Gastrocnemius medialis (tissue), 4 donors: ENCODE measurements around the gene PER3. TPM values are rescaled to one million over a fixed set of nuclear protein-coding genes. Genes with fewer than 3 reads are reported as not detected.

Source experiments
- ATAC-seq, 2 donors: fragments of 150-250 bp; one replicate each; pipeline ENCODE4 v1.9.1; 2016
- DNase-seq, 2 donors: peaks; one replicate each; pipeline ENCODE4 v3.0.0-alpha.2; 2019
- H3K27ac ChIP-seq, 4 donors: fragments of 200-600 bp; sonication (generic); 1 replicate in 1 of 4; 2 replicates in 3 of 4; pipeline ENCODE4 v1.5.1; 2016 to 2018; ENCODE audit warnings: mild to moderate bottlenecking in 2 of 4, moderate library complexity in 1 of 4
- H3K27me3 ChIP-seq, 3 donors: fragments of 200-600 bp; sonication (generic) in 2 of 3; 1 replicate in 1 of 3; 2 replicates in 2 of 3; pipeline versions ENCODE4 v1.5.1 to v1.6.0; 2016 to 2019; ENCODE audit warnings: mild to moderate bottlenecking in 1 of 3, moderate library complexity in 1 of 3
- H3K36me3 ChIP-seq, 2 donors: fragments of 200-600 bp; sonication (generic) in 1 of 2; one replicate each; pipeline ENCODE4 v1.5.1; 2017 to 2018
- H3K4me1 ChIP-seq, 2 donors: fragments of 200-600 bp; sonication (generic) in 1 of 2; one replicate each; pipeline ENCODE4 v1.5.1; 2016 to 2017; ENCODE audit warnings: mild to moderate bottlenecking in 2 of 2
- H3K4me3 ChIP-seq, 4 donors: fragments of 200-600 bp; sonication (generic) in 3 of 4; 1 replicate in 1 of 4; 2 replicates in 3 of 4; pipeline ENCODE4 v1.5.1; 2016 to 2019; ENCODE audit warnings: mild to moderate bottlenecking in 2 of 4
- H3K9me3 ChIP-seq, 3 donors: fragments of 200-600 bp; sonication (generic) in 2 of 3; 1 replicate in 1 of 3; 2 replicates in 2 of 3; pipeline ENCODE4 v1.5.1; 2016 to 2019
- CTCF ChIP-seq, 5 experiments: fragments of 450-650 bp in 3 of 5; fragments of 200-600 bp in 2 of 5; sonication (generic) in 2 of 5; IDR thresholded peaks in 4 of 5; conservative IDR thresholded peaks in 1 of 5; 1 replicate in 4 of 5; 2 replicates in 1 of 5; pipeline ENCODE4 v1.5.1; 2016 to 2019; ENCODE audit warnings: antibody characterized with exemption in 5 of 5, mild to moderate bottlenecking in 3 of 5, moderate library complexity in 3 of 5
- POLR2A ChIP-seq, 2 donors: fragments of 450-650 bp; IDR thresholded peaks; one replicate each; pipeline ENCODE4 v1.6.1; 2017; ENCODE audit warnings: antibody characterized with exemption in 2 of 2, mild to moderate bottlenecking in 2 of 2, moderate library complexity in 2 of 2
- in situ Hi-C, 4 donors: fragments of 200-750 bp; cut with MboI; loops; one replicate each; pipeline versions ENCODE4 v1.15.0 to v1.8.0; 2017; ENCODE audit warnings: low sequenced_read_pairs in 4 of 4
- intact Hi-C: fragments of 100-400 bp; cut with DNase I; formaldehyde crosslinking; loops from one replicate; pipeline ENCODE4 v1.15.1; 2023; ENCODE audit warnings: low total_unique reads
- total RNA-seq, 4 donors: library from RNA; depleted of rRNA; stranded (reverse); fragments of >200 nt; gene quantifications; one replicate each; pipeline versions ENCODE4 v1.1.0 to v1.2.3, GENCODE V29; 2016

The PER3 gene
- total RNA-seq, 4 donors from 2014 or later: 3.7 to 7.1 (median 5.5) TPM

- no peak overlapping the region for H3K4me3 ChIP-seq
- H3K4me1 ChIP-seq: no peaks in the 10 kb centered on the region
- in situ Hi-C loops: loop anchor here in 3 of 4 donors (5.0 kb wide), 2 partner anchors 81 to 86 kb away; no protein-coding TSS in a partner anchor
- TF ChIP-seq CTCF (IDR thresholded peaks at IDR 0.05 in 4 of 5, conservative IDR thresholded peaks at IDR 0.05 in 1 of 5): no peak
- no peak for TF ChIP-seq POLR2A (IDR thresholded peaks at IDR 0.05)
- intact Hi-C loops: loop anchor here (1.0 kb wide), 1 partner anchor 84 kb away; no protein-coding TSS in a partner anchor
- H3K27me3 ChIP-seq: no peaks in the 10 kb centered on the region
- ATAC-seq (no peak), DNase-seq (no peak)
- no peaks in the 10 kb centered on the region for H3K36me3 ChIP-seq
- H3K27ac ChIP-seq: no peak overlapping the region
- H3K9me3 ChIP-seq: no peaks in the 10 kb centered on the region
Measured at GRCh38 chr1:7753641-7754040, 30.4 kb upstream of the PER3 start.

GRCh38 chr1:7754234-7754633 is 29.9 kb upstream of the PER3 start:
- Histone ChIP-seq H3K27me3 (no peaks in the 10 kb centered on the region), H3K4me3 (no peak overlapping the region), H3K36me3 (no peaks in the 10 kb centered on the region), H3K9me3 (no peaks in the 10 kb centered on the region), H3K4me1 (no peaks in the 10 kb centered on the region), H3K27ac (no peak overlapping the region)
- no peak for TF ChIP-seq POLR2A (IDR thresholded peaks at IDR 0.05)
- no peak for TF ChIP-seq CTCF (IDR thresholded peaks at IDR 0.05 in 4 of 5, conservative IDR thresholded peaks at IDR 0.05 in 1 of 5)
- intact Hi-C loops: no loop called here
- in situ Hi-C loops: loop anchor here in 3 of 4 donors (5.0 kb wide), 2 partner anchors 82 to 87 kb away; no protein-coding TSS in a partner anchor
- DNase-seq (no peak), ATAC-seq (no peak)

- intact Hi-C loops: no loop called here
- no peaks in the 10 kb centered on the region for H3K4me1 ChIP-seq
- no peak for TF ChIP-seq CTCF (IDR thresholded peaks at IDR 0.05 in 4 of 5, conservative IDR thresholded peaks at IDR 0.05 in 1 of 5)
- TF ChIP-seq POLR2A (IDR thresholded peaks at IDR 0.05): no peak
- no peaks in the 10 kb centered on the region for H3K9me3 ChIP-seq
- DNase-seq (no peak), ATAC-seq (no peak)
- H3K36me3 ChIP-seq: no peaks in the 10 kb centered on the region
- H3K4me3 ChIP-seq: no peak overlapping the region
- H3K27me3 ChIP-seq: no peaks in the 10 kb centered on the region
- in situ Hi-C loops: no loop called here
- no peak overlapping the region for H3K27ac ChIP-seq
Measured at GRCh38 chr1:7755448-7755847, 28.6 kb upstream of the PER3 start.

- in situ Hi-C loops: no loop called here
- TF ChIP-seq CTCF (IDR thresholded peaks at IDR 0.05 in 4 of 5, conservative IDR thresholded peaks at IDR 0.05 in 1 of 5): no peak
- no peak for TF ChIP-seq POLR2A (IDR thresholded peaks at IDR 0.05)
- Histone ChIP-seq H3K36me3 (no peaks in the 10 kb centered on the region), H3K4me1 (no peaks in the 10 kb centered on the region), H3K9me3 (no peaks in the 10 kb centered on the region), H3K27ac (peak overlapping the region; percentile 12 to 50 (median 32)), H3K27me3 (no peaks in the 10 kb centered on the region), H3K4me3 (no peak overlapping the region)
- intact Hi-C loops: no loop called here
- DNase-seq: no peak
- peak in 1 of 2 donors; percentile 39 for ATAC-seq
Measured at GRCh38 chr1:7760245-7760644, 23.8 kb upstream of the PER3 start.

GRCh38 chr1:7761103-7761502 is 23.0 kb upstream of the PER3 start:
- Histone ChIP-seq H3K27me3 (no peaks in the 10 kb centered on the region), H3K4me1 (no peaks in the 10 kb centered on the region), H3K9me3 (no peaks in the 10 kb centered on the region), H3K4me3 (no peak overlapping the region), H3K27ac (peak overlapping the region in 2 of 4 donors; percentile 29 to 47), H3K36me3 (no peaks in the 10 kb centered on the region)
- no peak for DNase-seq
- ATAC-seq: no peak
- intact Hi-C loops (no loop called here), in situ Hi-C loops (no loop called here)
- TF ChIP-seq CTCF (IDR thresholded peaks at IDR 0.05 in 4 of 5, conservative IDR thresholded peaks at IDR 0.05 in 1 of 5) (no peak), POLR2A (IDR thresholded peaks at IDR 0.05) (no peak)
